ENCODE data around the gene TSPAN6. TPM values are rescaled to one million over a fixed set of nuclear protein-coding genes. Genes with fewer than 3 reads are reported as not detected.
A peak's percentile ranks its signal among the peaks of the same experiment; 100 is the strongest.

The TSPAN6 gene
- total RNA-seq, 3 donors from 2014 or later = 30.9 to 49.5 (median 40.6) TPM

- intact Hi-C loops (cut with DNase I; ENCODE audit: low total_unique reads) = no loop called here
- Histone ChIP-seq H3K9me3 (no peaks in the 10 kb centered on the region), H3K4me3 (no peak overlapping the region), H3K4me1 (no peaks in the 10 kb centered on the region), H3K36me3 (no peaks in the 10 kb centered on the region), H3K27ac (no peak overlapping the region), H3K27me3 (peaks cover 0 to 48% of the 10 kb centered on the region in 2 donors)
- TF ChIP-seq POLR2AphosphoS5 (IDR thresholded peaks at IDR 0.05) = no peak
- DNase-seq (ENCODE audit: low spot score in 2 of 2) = no peak
Observed at GRCh38 chrX:100606753-100607152, 29.9 kb downstream of the TSPAN6 start.

- no peak overlapping the region for H3K4me3 ChIP-seq
- no peak overlapping the region for H3K27ac ChIP-seq
- intact Hi-C loops (cut with DNase I; ENCODE audit: low total_unique reads) = no loop called here
- TF ChIP-seq CTCF (IDR thresholded peaks at IDR 0.05) = no peak
- DNase-seq (ENCODE audit: low spot score in 2 of 2) = no peak
- no peaks in the 10 kb centered on the region for H3K9me3 ChIP-seq
- H3K36me3 ChIP-seq = no peaks in the 10 kb centered on the region
- H3K27me3 ChIP-seq = peaks cover 0 to 37% of the 10 kb centered on the region in 2 donors
- no peaks in the 10 kb centered on the region for H3K4me1 ChIP-seq
Observed at GRCh38 chrX:100600758-100601157, 35.8 kb downstream of the TSPAN6 start.

- TF ChIP-seq POLR2AphosphoS5 (IDR thresholded peaks at IDR 0.05) (no peak), POLR2A (IDR thresholded peaks at IDR 0.05) (no peak), CTCF (IDR thresholded peaks at IDR 0.05) (no peak)
- no peaks in the 10 kb centered on the region for H3K36me3 ChIP-seq
- no peak overlapping the region for H3K27ac ChIP-seq
- peaks cover 0 to 37% of the 10 kb centered on the region in 2 donors for H3K27me3 ChIP-seq
- no peak overlapping the region for H3K4me3 ChIP-seq
- no peaks in the 10 kb centered on the region for H3K9me3 ChIP-seq
- H3K4me1 ChIP-seq = no peaks in the 10 kb centered on the region
- DNase-seq (ENCODE audit: low spot score in 2 of 2) = no peak
- intact Hi-C loops (cut with DNase I; ENCODE audit: low total_unique reads) = no loop called here
Observed at GRCh38 chrX:100600340-100600739, 36.3 kb downstream of the TSPAN6 start.

GRCh38 chrX:100599456-100599855 is 37.1 kb downstream of the TSPAN6 start:
- no peak for TF ChIP-seq POLR2A (IDR thresholded peaks at IDR 0.05)
- TF ChIP-seq POLR2AphosphoS5 (IDR thresholded peaks at IDR 0.05) = no peak
- TF ChIP-seq CTCF (IDR thresholded peaks at IDR 0.05) = no peak
- no peak for DNase-seq (ENCODE audit: low spot score in 2 of 2)
- H3K9me3 ChIP-seq = no peaks in the 10 kb centered on the region
- intact Hi-C loops (cut with DNase I; ENCODE audit: low total_unique reads) = no loop called here
- no peak overlapping the region for H3K27ac ChIP-seq
- H3K4me1 ChIP-seq = no peaks in the 10 kb centered on the region
- H3K36me3 ChIP-seq = no peaks in the 10 kb centered on the region
- H3K4me3 ChIP-seq = no peak overlapping the region
- H3K27me3 ChIP-seq = peaks cover 0 to 41% of the 10 kb centered on the region in 2 donors

- H3K9me3 ChIP-seq = no peaks in the 10 kb centered on the region
- TF ChIP-seq POLR2A (IDR thresholded peaks at IDR 0.05) (no peak), POLR2AphosphoS5 (IDR thresholded peaks at IDR 0.05) (no peak), CTCF (IDR thresholded peaks at IDR 0.05) (no peak)
- H3K4me1 ChIP-seq = no peaks in the 10 kb centered on the region
- H3K4me3 ChIP-seq = no peak overlapping the region
- H3K36me3 ChIP-seq = no peaks in the 10 kb centered on the region
- peaks cover 0 to 53% of the 10 kb centered on the region in 2 donors for H3K27me3 ChIP-seq
- intact Hi-C loops (cut with DNase I; ENCODE audit: low total_unique reads) = no loop called here
- no peak for DNase-seq (ENCODE audit: low spot score in 2 of 2)
- H3K27ac ChIP-seq = no peak overlapping the region
Observed at GRCh38 chrX:100596601-100597000, 40.0 kb downstream of the TSPAN6 start.

- H3K4me1 ChIP-seq = no peaks in the 10 kb centered on the region
- intact Hi-C loops (cut with DNase I; ENCODE audit: low total_unique reads) = no loop called here
- H3K27ac ChIP-seq = peak overlapping the region in 1 of 2 donors; percentile 16
- TF ChIP-seq POLR2A (IDR thresholded peaks at IDR 0.05) (no peak), CTCF (IDR thresholded peaks at IDR 0.05) (no peak), POLR2AphosphoS5 (IDR thresholded peaks at IDR 0.05) (no peak)
- DNase-seq (ENCODE audit: low spot score in 2 of 2) = no peak
- no peak overlapping the region for H3K4me3 ChIP-seq
- no peaks in the 10 kb centered on the region for H3K9me3 ChIP-seq
- no peaks in the 10 kb centered on the region for H3K36me3 ChIP-seq
- peaks cover 0 to 71% of the 10 kb centered on the region in 2 donors for H3K27me3 ChIP-seq
Observed at GRCh38 chrX:100593581-100593980, 43.0 kb downstream of the TSPAN6 start.
